Left lung (tissue), 10 donors: Measurements from ENCODE around the gene HOXC5. TPM values are rescaled to one million over a fixed set of nuclear protein-coding genes. Genes with fewer than 3 reads are reported as not detected.

Source experiments
- ATAC-seq: fragments of 200-7000 bp; cut with Tn5 transposase; one replicate; pipeline ENCODE4 v1.9.1; 2020; ENCODE audit warnings: moderate library complexity
- DNase-seq, 4 donors: peaks; one replicate each; pipeline ENCODE4 v3.0.0-alpha.2; 2013 to 2020
- H3K27ac ChIP-seq, 2 donors: fragments of 200-600 bp; sonication (generic) in 1 of 2; one replicate each; pipeline versions ENCODE4 v1.5.0 to v1.8.0; 2020 to 2021
- H3K27me3 ChIP-seq, 2 donors: fragments of 200-600 bp; sonication (generic) in 1 of 2; one replicate each; pipeline versions ENCODE4 v1.5.0 to v1.8.0; 2020 to 2021
- H3K36me3 ChIP-seq, 2 donors: fragments of 200-600 bp; sonication (generic) in 1 of 2; one replicate each; pipeline versions ENCODE4 v1.5.0 to v1.8.0; 2020 to 2021
- H3K4me1 ChIP-seq, 2 donors: fragments of 200-600 bp; one replicate each; pipeline ENCODE4 v1.8.0; 2021
- H3K4me3 ChIP-seq, 2 donors: fragments of 200-600 bp; sonication (generic) in 1 of 2; one replicate each; pipeline versions ENCODE4 v1.5.0 to v1.8.0; 2020 to 2021; ENCODE audit warnings: mild to moderate bottlenecking in 1 of 2
- H3K9me3 ChIP-seq, 2 donors: fragments of 200-600 bp; sonication (generic) in 1 of 2; one replicate each; pipeline versions ENCODE4 v1.5.0 to v1.8.0; 2020 to 2021
- CTCF ChIP-seq, 2 donors: fragments of 200-600 bp; sonication (generic) in 1 of 2; IDR thresholded peaks; one replicate each; pipeline versions ENCODE4 v1.5.0 to v1.8.0; 2021; ENCODE audit warnings: antibody characterized with exemption in 2 of 2
- intact Hi-C, 2 donors: fragments of 100-400 bp; cut with DNase I; formaldehyde crosslinking; loops; one replicate each; pipeline versions ENCODE4 v1.11.2 to v1.14.2; 2022
- microRNA-seq, 2 donors: library from miRNA; unstranded; fragments of <30 nt; microRNA quantifications; one replicate each; pipeline ENCODE4, GENCODE V29; 2019
- polyA plus RNA-seq, 6 donors: library from polyadenylated mRNA; unstranded; fragments of 120-200 nt; gene quantifications; one replicate each; pipeline ENCODE4 v1.2.1, GENCODE V29; 2013; ENCODE audit not compliant: insufficient read length in 6 of 6
- total RNA-seq, 2 donors: library from RNA; stranded (reverse); fragmentation: NEBNext Ultra II Directional; extraction: Animal tissue kit (Norgen Biotek cat#: 25700); gene quantifications; one replicate each; pipeline ENCODE4 v1.2.1, GENCODE V29; 2021
- donor health status: DM: no; HTN: yes; CAD: no.
- donor health status: DM: no; HTN: no; CAD: no.

HOXC5 gene
- total and polyA plus RNA-seq, 8 donors, result 0.11 to 0.38 (median 0.28) TPM

- Histone ChIP-seq H3K27me3 (peaks cover 0 to 79% of the 10 kb centered on the region in 2 donors), H3K36me3 (no peaks in the 10 kb centered on the region), H3K9me3 (no peaks in the 10 kb centered on the region), H3K4me1 (no peaks in the 10 kb centered on the region), H3K27ac (no peak overlapping the region), H3K4me3 (no peak overlapping the region)
- intact Hi-C loops, result no loop called here
- TF ChIP-seq CTCF (IDR thresholded peaks at IDR 0.05), result no peak
- no peak for ATAC-seq
- no peak for DNase-seq
These were observed 49.6 kb downstream of the HOXC5 start for GRCh38 chr12:54082397-54082892.

Small RNA genes within 50 kb of the gene (microRNA-seq; reads per million reads assigned to microRNA genes)
- gene MIR196A2, result 1.4 to 3.5 reads per million in 2 donors
- gene MIR615, result 6.0 to 16.1 reads per million in 2 donors

Other genes with a start within 250 kb of the HOXC5 start
- gene HOXC13, start 94.2 kb upstream of the HOXC5 start, total RNA-seq, result not detected
- gene HOXC13, start 94.2 kb upstream of the HOXC5 start, polyA plus RNA-seq, result not detected
- gene HOXC12, start 78.1 kb upstream of the HOXC5 start, total RNA-seq, result not detected
- gene HOXC12, start 78.1 kb upstream of the HOXC5 start, polyA plus RNA-seq, result not detected
- gene HOXC11, start 59.9 kb upstream of the HOXC5 start, total RNA-seq, result not detected
- not detected for gene HOXC11, start 59.9 kb upstream of the HOXC5 start, polyA plus RNA-seq
- not detected for gene HOTAIR, start 58.1 kb upstream of the HOXC5 start, total RNA-seq
- not detected for gene HOTAIR, start 58.1 kb upstream of the HOXC5 start, polyA plus RNA-seq
- gene HOXC10, start 47.9 kb upstream of the HOXC5 start, total RNA-seq, result not detected
- gene HOXC10, start 47.9 kb upstream of the HOXC5 start, polyA plus RNA-seq, result under 1 TPM in 5 of 6 donors, not detected in 1; 0.15 to 0.52 (median 0.31) TPM
- under 1 TPM in 1 of 2 donors, not detected in 1; 0.32 TPM for gene HOXC9, start 32.9 kb upstream of the HOXC5 start, total RNA-seq
- gene HOXC9, start 32.9 kb upstream of the HOXC5 start, polyA plus RNA-seq, result under 1 TPM; 0.30 to 0.91 (median 0.59) TPM
- gene HOXC8, start 24.1 kb upstream of the HOXC5 start, total RNA-seq, result under 1 TPM in 1 of 2 donors, not detected in 1; 0.12 TPM
- under 1 TPM; 0.09 to 0.34 (median 0.13) TPM for gene HOXC8, start 24.1 kb upstream of the HOXC5 start, polyA plus RNA-seq
- gene HOXC6, start 4.6 kb upstream of the HOXC5 start, total RNA-seq, result under 1 TPM; 0.93 to 0.97 TPM
- 1 to 10 TPM; 1.7 to 3.2 (median 2.5) TPM for gene HOXC6, start 4.6 kb upstream of the HOXC5 start, polyA plus RNA-seq
- under 1 TPM; 0.68 to 0.99 TPM for gene HOXC4, start 20.8 kb downstream of the HOXC5 start, total RNA-seq
- gene HOXC4, start 20.8 kb downstream of the HOXC5 start, polyA plus RNA-seq, result 1 to 10 TPM; 3.3 to 5.2 (median 4.6) TPM
- gene SMUG1, start 155.9 kb downstream of the HOXC5 start, total RNA-seq, result 10 to 100 TPM; 28.8 to 32.8 TPM
- gene SMUG1, start 155.9 kb downstream of the HOXC5 start, polyA plus RNA-seq, result 10 to 100 TPM; 30.2 to 33.2 (median 31.8) TPM
- gene CBX5, start 247.1 kb downstream of the HOXC5 start, total RNA-seq, result 10 to 100 TPM; 69.8 to 72.2 TPM
- 100 to 1,000 TPM; 105 to 134 (median 114) TPM for gene CBX5, start 247.1 kb downstream of the HOXC5 start, polyA plus RNA-seq
- gene HNRNPA1, start 247.7 kb downstream of the HOXC5 start, total RNA-seq, result 100 to 1,000 TPM; 652 to 783 TPM
- gene HNRNPA1, start 247.7 kb downstream of the HOXC5 start, polyA plus RNA-seq, result 1,000 to 10,000 TPM; 3,305 to 4,346 (median 3,991) TPM